AG09319 (cell line): ENCODE measurements around the gene APH1B.

ENCODE experiments used
- DNase-seq: peaks from one replicate; pipeline ENCODE4 v3.0.0-alpha.2; 2010; ENCODE audit warnings: low read depth; ENCODE audit errors: extremely low read depth
- CTCF ChIP-seq: IDR thresholded peaks from 2 replicates; pipeline ENCODE4 v1.5.1; 2011; ENCODE audit warnings: low read depth, mild to moderate bottlenecking, inconsistent platforms, low read length, moderate library complexity

APH1B gene

GRCh38 chr15:63277038-63277892 lies at the start of gene APH1B:
Gene APH1B, plus strand, starts transcription at chr15:63277605. Its CDS starts 19 bp downstream, at chr15:63277624.
- no peak for DNase-seq
- TF ChIP-seq CTCF, result no peak

DNA sequence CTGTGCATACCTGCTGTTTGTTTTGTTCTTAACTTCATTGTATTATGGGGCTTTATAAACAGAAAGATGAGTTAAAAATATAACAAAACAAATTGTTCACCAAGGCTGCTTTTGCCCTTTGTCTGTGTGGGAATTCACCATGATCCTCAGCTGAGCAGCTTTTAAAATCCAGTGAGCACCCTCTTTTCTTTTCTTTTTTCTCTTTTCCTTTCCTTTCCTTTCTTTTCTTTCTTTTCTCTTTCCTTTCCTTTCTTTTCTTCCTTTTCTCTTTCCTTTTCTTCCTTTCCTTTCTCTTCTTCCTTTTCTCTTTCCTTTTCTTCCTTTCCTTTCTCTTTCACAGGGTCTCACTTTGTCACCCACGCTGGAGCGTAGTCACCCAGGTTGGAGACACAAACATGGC lies 49.7 kb upstream of the APH1B start:
- TF ChIP-seq CTCF, result no peak
- DNase-seq, result no peak

DNA sequence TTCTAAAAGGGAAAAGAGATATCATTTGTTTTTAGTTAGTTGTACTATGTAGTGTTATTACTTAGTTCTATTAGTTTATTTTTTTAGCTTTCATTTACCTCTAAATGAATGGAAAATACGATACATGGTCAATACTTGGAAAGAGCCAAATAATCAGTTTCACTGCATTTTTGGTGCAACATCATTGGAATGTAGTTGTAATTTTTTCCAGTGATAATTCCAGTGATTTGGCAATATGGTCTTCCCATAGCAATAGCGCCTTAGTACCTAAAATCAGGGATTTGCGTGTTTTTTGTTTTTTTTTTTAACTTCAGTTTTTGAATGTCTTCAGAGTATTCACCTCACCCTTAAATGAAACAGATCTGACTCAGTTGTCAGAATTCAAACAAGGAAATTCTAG lies 46.2 kb upstream of the APH1B start:
- no peak for DNase-seq
- no peak for TF ChIP-seq CTCF

- TF ChIP-seq CTCF, result no peak
- DNase-seq, result no peak
These were observed 45.7 kb upstream of the APH1B start for GRCh38 chr15:63231706-63232105.

DNA sequence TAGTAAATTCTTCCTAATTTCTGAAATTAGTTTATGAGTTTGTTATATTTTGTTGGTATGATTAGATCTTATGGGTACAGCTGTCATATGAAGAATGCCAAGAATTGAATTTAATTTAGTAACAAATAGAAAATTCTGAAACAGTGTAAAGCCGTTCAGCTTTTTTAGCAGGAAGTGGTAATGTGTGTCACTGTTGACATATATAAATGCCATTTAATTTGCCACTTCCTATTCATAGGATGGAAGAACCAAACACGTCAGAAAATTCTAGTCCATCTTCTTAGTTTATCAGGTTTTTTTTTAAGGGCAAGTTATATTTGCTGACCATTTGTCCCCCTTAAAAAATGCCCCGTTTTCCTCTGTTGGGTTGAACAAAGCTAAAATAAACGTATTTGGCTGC lies 45.0 kb upstream of the APH1B start:
- TF ChIP-seq CTCF, result no peak
- DNase-seq, result no peak

DNA sequence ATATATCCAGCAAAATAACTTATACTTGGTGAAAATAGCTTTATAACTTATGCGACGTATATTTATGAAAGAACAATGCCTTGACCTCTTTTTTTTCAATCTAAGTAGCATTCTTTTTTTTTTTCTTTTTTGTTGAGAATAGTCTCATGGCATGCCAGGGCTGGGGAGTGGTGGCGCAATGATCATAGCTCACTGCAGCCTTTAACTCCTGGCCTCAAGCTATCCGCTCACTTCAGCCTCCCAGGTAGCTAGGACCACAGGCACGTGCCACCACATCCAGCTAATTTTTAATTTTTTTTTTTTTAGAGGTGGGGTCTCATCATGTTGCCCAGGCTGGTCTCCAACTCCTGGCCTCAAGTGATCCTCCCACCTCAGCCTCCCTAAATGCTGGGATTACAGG lies 44.5 kb upstream of the APH1B start:
- DNase-seq, result no peak
- TF ChIP-seq CTCF, result no peak

- DNase-seq, result no peak
- no peak for TF ChIP-seq CTCF
These were observed 43.6 kb upstream of the APH1B start for GRCh38 chr15:63233667-63234423.
